Mesothelial cell of epicardium (in vitro differentiated cells): ENCODE data around the gene TMEM250. TPM values are rescaled to one million over a fixed set of nuclear protein-coding genes. Genes with fewer than 3 reads are reported as not detected.
A peak's percentile ranks its signal among the peaks of the same experiment; 100 is the strongest.

Experiments used
- DNase-seq, 2 experiments: peaks; one replicate each; pipeline ENCODE4 v3.0.0; 2021; ENCODE audit warnings: low spot score in 2 of 2; ENCODE audit not compliant: unreplicated experiment in 2 of 2
- H3K27ac Mint-ChIP-seq: 2 replicates; pipeline ENCODE4 v1.8.0; 2021; ENCODE audit warnings: mixed read lengths
- H3K27me3 Mint-ChIP-seq: 2 replicates; pipeline ENCODE4 v1.8.0; 2021; ENCODE audit warnings: low read depth, mixed read lengths
- H3K36me3 Mint-ChIP-seq: 2 replicates; pipeline ENCODE4 v1.8.0; 2021; ENCODE audit warnings: mixed read lengths
- H3K4me1 Mint-ChIP-seq: 2 replicates; pipeline ENCODE4 v1.8.0; 2021; ENCODE audit warnings: mixed read lengths
- H3K4me3 Mint-ChIP-seq: 2 replicates; pipeline ENCODE4 v1.8.0; 2021; ENCODE audit warnings: mild to moderate bottlenecking, moderate library complexity, mixed read lengths
- H3K9me3 Mint-ChIP-seq: 2 replicates; pipeline ENCODE4 v1.8.0; 2021; ENCODE audit warnings: mixed read lengths
- CTCF ChIP-seq: fragments of 200-600 bp; sonication (generic); IDR thresholded peaks from one replicate; pipeline ENCODE4 v1.5.0; 2021; ENCODE audit warnings: antibody characterized with exemption; ENCODE audit not compliant: unreplicated experiment
- total RNA-seq: library from RNA; stranded (reverse); gene quantifications from 3 replicates; pipeline ENCODE4 v1.2.1, GENCODE V29; 2021

Gene TMEM250
- total RNA-seq, 1 donor from 2014 or later = 35.3 TPM

- Mint-ChIP-seq H3K27ac (no peak overlapping the region), H3K9me3 (no peaks in the 10 kb centered on the region), H3K36me3 (no peaks in the 10 kb centered on the region), H3K4me3 (peak overlapping the region; percentile 61), H3K27me3 (peaks cover 68% of the 10 kb centered on the region), H3K4me1 (peaks cover 9% of the 10 kb centered on the region)
- TF ChIP-seq CTCF = peak; percentile 56
- DNase-seq = peak; percentile 53 to 74
These were observed 14.7 kb upstream of the TMEM250 start for GRCh38 chr9:136133191-136133958.

GRCh38 chr9:136132512-136133050, 13.9 kb upstream of the TMEM250 start:
- no peak overlapping the region for H3K27ac Mint-ChIP-seq
- no peaks in the 10 kb centered on the region for H3K9me3 Mint-ChIP-seq
- no peaks in the 10 kb centered on the region for H3K36me3 Mint-ChIP-seq
- TF ChIP-seq CTCF = no peak
- peaks cover 69% of the 10 kb centered on the region for H3K27me3 Mint-ChIP-seq
- peaks cover 9% of the 10 kb centered on the region for H3K4me1 Mint-ChIP-seq
- no peak overlapping the region for H3K4me3 Mint-ChIP-seq
- DNase-seq = no peak

GRCh38 chr9:136131629-136132511, 13.2 kb upstream of the TMEM250 start:
- no peak for TF ChIP-seq CTCF
- H3K4me1 Mint-ChIP-seq = peaks cover 9% of the 10 kb centered on the region
- no peak overlapping the region for H3K27ac Mint-ChIP-seq
- H3K36me3 Mint-ChIP-seq = no peaks in the 10 kb centered on the region
- H3K9me3 Mint-ChIP-seq = no peaks in the 10 kb centered on the region
- DNase-seq = no peak
- peak overlapping the region; percentile 25 for H3K4me3 Mint-ChIP-seq
- H3K27me3 Mint-ChIP-seq = peaks cover 65% of the 10 kb centered on the region

- H3K27ac Mint-ChIP-seq = no peak overlapping the region
- DNase-seq = no peak
- H3K27me3 Mint-ChIP-seq = peaks cover 54% of the 10 kb centered on the region
- no peak overlapping the region for H3K4me3 Mint-ChIP-seq
- no peaks in the 10 kb centered on the region for H3K9me3 Mint-ChIP-seq
- H3K4me1 Mint-ChIP-seq = peaks cover 7% of the 10 kb centered on the region
- no peaks in the 10 kb centered on the region for H3K36me3 Mint-ChIP-seq
- TF ChIP-seq CTCF = no peak
These were observed 10.5 kb upstream of the TMEM250 start for GRCh38 chr9:136129176-136129575.

- Mint-ChIP-seq H3K9me3 (no peaks in the 10 kb centered on the region), H3K36me3 (no peaks in the 10 kb centered on the region), H3K4me1 (peaks cover 4% of the 10 kb centered on the region), H3K27me3 (peaks cover 54% of the 10 kb centered on the region), H3K27ac (no peak overlapping the region), H3K4me3 (no peak overlapping the region)
- DNase-seq = no peak
- no peak for TF ChIP-seq CTCF
These were observed 9.8 kb upstream of the TMEM250 start for GRCh38 chr9:136128436-136128835.
